DOHH2 (cell line): Measurements from ENCODE around the gene MYBL2.

Source experiments
- CTCF ChIP-seq: fragments of 200-600 bp; sonication (generic); IDR thresholded peaks from one replicate; pipeline ENCODE4 v1.5.1; 2014; ENCODE audit warnings: antibody characterized with exemption, mild to moderate bottlenecking, low read depth, low read length; ENCODE audit not compliant: poor library complexity, severe bottlenecking
- EZH2phosphoT487 ChIP-seq: fragments of 200-600 bp; sonication (generic); IDR thresholded peaks from 2 replicates; pipeline ENCODE4 v1.6.1; 2017; ENCODE audit warnings: borderline replicate concordance, mild to moderate bottlenecking, antibody characterized with exemption, low read length, moderate library complexity, mixed read lengths

GRCh38 chr20:43752561-43753301, 85.8 kb downstream of the MYBL2 start:
- no peak for TF ChIP-seq CTCF
- TF ChIP-seq EZH2phosphoT487 = no peak
